ENCODE results near the gene ALOX5AP. TPM values are rescaled to one million over a fixed set of nuclear protein-coding genes. Genes with fewer than 3 reads are reported as not detected.

Gene ALOX5AP
- total RNA-seq, result 1 to 10 TPM; 3.5 to 6.7 TPM
- polyA plus RNA-seq, result 1 to 10 TPM; 3.8 to 4.3 TPM

- Histone ChIP-seq H3K4me1 (ENCODE audit: control insufficient read depth in 4 of 4, insufficient read depth in 4 of 4, low read length in 3 of 4) (no peaks in the 10 kb centered on the region), H3K27ac (ENCODE audit: low read depth in 1 of 2, low read length in 2 of 2) (peak within 1 kb of the TSS; percentile 25 to 33), H3K9ac (ENCODE audit: low read depth in 1 of 2, low read length in 2 of 2) (peak within 1 kb of the TSS in 1 of 2 donors; percentile 54), H3K9me3 (ENCODE audit: control insufficient read depth in 4 of 4, low read length in 3 of 4) (no peaks in the 10 kb centered on the region), H3K36me3 (ENCODE audit: control insufficient read depth in 4 of 4, insufficient read depth in 3 of 4, low read depth in 1 of 4, low read length in 3 of 4) (no peaks in the 10 kb centered on the region), H3K27me3 (ENCODE audit: control insufficient read depth in 4 of 4, insufficient read depth in 4 of 4, low read length in 3 of 4) (no peaks in the 10 kb centered on the region), H3K4me3 (ENCODE audit: low read depth in 1 of 3, low read length in 3 of 3) (no peak within 1 kb of the TSS)
- DNase-seq (ENCODE audit: low spot score), result no peak
- 79% methylated on average over 6 of the region's 6 CpGs for WGBS
- TF ChIP-seq GABPA (IDR thresholded peaks at IDR 0.05 in 1 of 2, conservative IDR thresholded peaks at IDR 0.05 in 1 of 2), result no peak
- TF ChIP-seq FOXA2 (IDR thresholded peaks at IDR 0.05), result no peak
- TF ChIP-seq, protein P1, sequence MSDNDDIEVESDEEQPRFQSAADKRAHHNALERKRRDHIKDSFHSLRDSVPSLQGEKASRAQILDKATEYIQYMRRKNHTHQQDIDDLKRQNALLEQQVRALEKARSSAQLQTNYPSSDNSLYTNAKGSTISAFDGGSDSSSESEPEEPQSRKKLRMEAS (IDR thresholded peaks at IDR 0.05), result no peak
- TF ChIP-seq, protein P2, sequence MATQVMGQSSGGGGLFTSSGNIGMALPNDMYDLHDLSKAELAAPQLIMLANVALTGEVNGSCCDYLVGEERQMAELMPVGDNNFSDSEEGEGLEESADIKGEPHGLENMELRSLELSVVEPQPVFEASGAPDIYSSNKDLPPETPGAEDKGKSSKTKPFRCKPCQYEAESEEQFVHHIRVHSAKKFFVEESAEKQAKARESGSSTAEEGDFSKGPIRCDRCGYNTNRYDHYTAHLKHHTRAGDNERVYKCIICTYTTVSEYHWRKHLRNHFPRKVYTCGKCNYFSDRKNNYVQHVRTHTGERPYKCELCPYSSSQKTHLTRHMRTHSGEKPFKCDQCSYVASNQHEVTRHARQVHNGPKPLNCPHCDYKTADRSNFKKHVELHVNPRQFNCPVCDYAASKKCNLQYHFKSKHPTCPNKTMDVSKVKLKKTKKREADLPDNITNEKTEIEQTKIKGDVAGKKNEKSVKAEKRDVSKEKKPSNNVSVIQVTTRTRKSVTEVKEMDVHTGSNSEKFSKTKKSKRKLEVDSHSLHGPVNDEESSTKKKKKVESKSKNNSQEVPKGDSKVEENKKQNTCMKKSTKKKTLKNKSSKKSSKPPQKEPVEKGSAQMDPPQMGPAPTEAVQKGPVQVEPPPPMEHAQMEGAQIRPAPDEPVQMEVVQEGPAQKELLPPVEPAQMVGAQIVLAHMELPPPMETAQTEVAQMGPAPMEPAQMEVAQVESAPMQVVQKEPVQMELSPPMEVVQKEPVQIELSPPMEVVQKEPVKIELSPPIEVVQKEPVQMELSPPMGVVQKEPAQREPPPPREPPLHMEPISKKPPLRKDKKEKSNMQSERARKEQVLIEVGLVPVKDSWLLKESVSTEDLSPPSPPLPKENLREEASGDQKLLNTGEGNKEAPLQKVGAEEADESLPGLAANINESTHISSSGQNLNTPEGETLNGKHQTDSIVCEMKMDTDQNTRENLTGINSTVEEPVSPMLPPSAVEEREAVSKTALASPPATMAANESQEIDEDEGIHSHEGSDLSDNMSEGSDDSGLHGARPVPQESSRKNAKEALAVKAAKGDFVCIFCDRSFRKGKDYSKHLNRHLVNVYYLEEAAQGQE (IDR thresholded peaks at IDR 0.05), result no peak
- no peak for TF ChIP-seq HNF4A (conservative IDR thresholded peaks at IDR 0.05)
- no peak for TF ChIP-seq HNF4G (IDR thresholded peaks at IDR 0.05)
- TF ChIP-seq YY1 (IDR thresholded peaks at IDR 0.05), result no peak
Observed at GRCh38 chr13:30735025-30735871, at the start of gene ALOX5AP. ALOX5AP (plus strand) TSS chr13:30735543; CDS start chr13:30735606, 63 bp downstream.

DNA sequence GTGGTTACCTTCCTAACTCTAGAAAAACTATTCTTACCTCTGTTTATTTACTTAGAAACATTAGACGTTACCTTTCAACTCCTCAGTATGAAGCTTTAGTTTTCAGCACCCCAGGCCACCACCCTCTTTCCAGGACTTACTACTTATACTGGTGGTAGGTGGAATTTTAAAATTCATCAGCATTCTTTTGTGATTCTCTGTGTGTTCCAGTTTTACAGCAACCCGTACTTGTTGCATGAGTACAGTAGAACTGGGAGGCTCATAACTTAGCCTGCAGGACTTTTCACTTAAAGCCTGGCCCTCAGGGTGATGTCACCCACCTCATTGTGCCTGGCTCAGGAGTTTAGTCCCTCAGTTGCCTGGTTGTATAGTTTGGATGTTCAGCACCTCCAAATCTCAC lies 49.4 kb upstream of the ALOX5AP start:
- WGBS, result 86% methylated on average over 2 of the region's 2 CpGs
- no peak overlapping the region for H3K9ac ChIP-seq (ENCODE audit: low read depth in 1 of 2, low read length in 2 of 2)
- no peak overlapping the region for H3K4me3 ChIP-seq (ENCODE audit: low read depth in 1 of 3, low read length in 3 of 3)
- no peaks in the 10 kb centered on the region for H3K36me3 ChIP-seq (ENCODE audit: control insufficient read depth in 4 of 4, insufficient read depth in 3 of 4, low read depth in 1 of 4, low read length in 3 of 4)
- H3K27ac ChIP-seq (ENCODE audit: low read depth in 1 of 2, low read length in 2 of 2), result no peak overlapping the region
- H3K9me3 ChIP-seq (ENCODE audit: control insufficient read depth in 4 of 4, low read length in 3 of 4), result no peaks in the 10 kb centered on the region
- no peak for TF ChIP-seq JUND (IDR thresholded peaks at IDR 0.05)
- no peak for TF ChIP-seq FOXA1 (IDR thresholded peaks at IDR 0.05)
- no peak for TF ChIP-seq GABPA (IDR thresholded peaks at IDR 0.05 in 1 of 2, conservative IDR thresholded peaks at IDR 0.05 in 1 of 2)
- no peak for TF ChIP-seq SP1 (IDR thresholded peaks at IDR 0.05)
- TF ChIP-seq RAD21 (IDR thresholded peaks at IDR 0.05), result no peak
- no peak for TF ChIP-seq RXRA (IDR thresholded peaks at IDR 0.05)
- TF ChIP-seq, protein P2 (IDR thresholded peaks at IDR 0.05), result no peak
- TF ChIP-seq HNF4G (IDR thresholded peaks at IDR 0.05), result no peak
- no peak for TF ChIP-seq ZBTB33 (IDR thresholded peaks at IDR 0.05)
- H3K4me1 ChIP-seq (ENCODE audit: control insufficient read depth in 4 of 4, insufficient read depth in 4 of 4, low read length in 3 of 4), result no peaks in the 10 kb centered on the region
- DNase-seq (ENCODE audit: low spot score), result no peak
- H3K27me3 ChIP-seq (ENCODE audit: control insufficient read depth in 4 of 4, insufficient read depth in 4 of 4, low read length in 3 of 4), result no peaks in the 10 kb centered on the region

Measured in liver (tissue), 9 donors.